ENCODE measurements around the gene STARD8.

The STARD8 gene

DNA sequence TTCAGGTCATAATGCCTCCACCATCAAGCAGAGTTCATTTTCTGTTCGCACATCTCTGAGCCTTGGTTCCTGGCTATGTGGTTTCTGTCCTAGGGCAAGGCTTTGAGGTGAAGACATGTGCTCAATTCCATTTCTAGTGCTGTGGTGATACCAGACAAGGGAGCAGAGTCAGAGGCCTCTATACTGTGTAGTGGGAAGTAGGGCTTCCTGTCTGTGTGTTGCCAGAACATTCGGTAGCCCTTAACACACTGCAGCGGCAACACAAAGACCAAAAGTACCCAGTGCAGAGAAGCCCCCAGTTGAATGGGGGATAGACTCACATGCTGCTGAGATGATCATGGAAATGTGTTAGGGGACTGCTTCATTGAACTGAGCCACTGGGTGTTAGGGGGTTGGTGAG, 56.4 kb downstream of the STARD8 start:
- no peak for ATAC-seq (replicated peaks)
- Mint-ChIP-seq H3K27me3 (peaks cover 6 to 18% of the 10 kb centered on the region in 2 donors), H3K4me3 (no peak overlapping the region), H3K4me1 (no peaks in the 10 kb centered on the region), H3K9me3 (no peaks in the 10 kb centered on the region), H3K27ac (no peak overlapping the region), H3K36me3 (no peaks in the 10 kb centered on the region)
- no peak for DNase-seq

DNA sequence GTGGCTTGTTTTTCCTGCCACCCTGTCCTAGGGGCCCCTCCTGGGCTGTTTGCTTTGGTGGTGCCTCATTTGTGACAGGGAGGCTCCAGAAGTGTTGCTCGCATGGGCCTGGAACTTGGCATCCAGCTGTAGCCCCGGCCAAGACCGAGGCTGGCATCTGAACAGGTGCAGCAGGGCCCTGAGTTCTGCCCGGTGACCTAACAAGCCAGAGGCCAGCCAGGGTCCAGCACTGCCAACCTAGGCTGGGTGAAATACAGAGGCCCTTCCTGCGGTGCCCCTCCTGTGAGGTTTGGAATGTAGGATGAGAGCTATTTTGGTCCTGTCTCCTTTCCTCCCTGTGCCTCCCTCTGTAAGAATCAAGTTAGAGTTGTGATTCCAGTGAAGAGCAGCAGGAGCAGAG, 58.5 kb downstream of the STARD8 start:
- Mint-ChIP-seq H3K27me3 (peaks cover 6 to 13% of the 10 kb centered on the region in 2 donors), H3K4me1 (no peaks in the 10 kb centered on the region), H3K4me3 (no peak overlapping the region), H3K27ac (no peak overlapping the region), H3K36me3 (no peaks in the 10 kb centered on the region), H3K9me3 (no peaks in the 10 kb centered on the region)
- DNase-seq: no peak
- no peak for ATAC-seq (replicated peaks)

DNA sequence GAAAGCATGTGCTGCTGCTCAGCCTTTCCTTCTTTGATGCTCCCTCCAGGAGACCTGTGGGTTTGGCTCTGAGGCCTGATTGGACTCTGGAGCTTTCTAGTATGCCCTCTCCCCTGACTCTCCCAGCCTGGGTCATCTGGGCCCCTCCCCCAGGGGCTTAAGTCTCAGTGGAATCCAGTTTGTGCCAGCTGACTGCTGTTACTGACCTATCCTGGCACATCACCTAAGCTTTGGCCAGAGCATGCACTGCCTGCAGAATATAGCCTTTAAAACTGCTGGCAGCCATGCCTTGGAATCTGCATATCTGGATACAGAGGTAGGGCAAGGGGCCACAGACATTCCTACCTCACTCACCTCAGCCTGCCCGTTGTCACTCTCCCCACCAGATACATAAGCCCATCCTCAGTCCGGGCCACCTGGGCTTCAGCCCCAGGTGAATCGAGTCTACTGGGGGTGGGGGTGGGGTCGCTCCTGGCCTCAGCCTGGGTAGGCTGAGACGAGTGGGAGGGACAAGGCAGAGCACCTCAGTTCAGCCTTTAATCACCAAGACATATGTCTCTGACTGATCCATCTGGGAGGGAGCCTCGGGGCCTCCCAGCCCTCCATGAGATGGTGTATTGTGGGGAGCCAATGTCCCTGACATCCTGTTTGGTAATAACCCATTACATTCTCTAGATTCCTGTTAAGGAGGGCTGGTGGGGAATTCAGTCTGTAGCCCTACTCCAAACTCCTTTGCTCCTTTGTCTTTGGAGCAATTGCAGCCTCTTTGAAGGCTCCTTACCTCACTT, 61.2 kb downstream of the STARD8 start:
- no peaks in the 10 kb centered on the region for H3K9me3 Mint-ChIP-seq
- no peak overlapping the region for H3K4me3 Mint-ChIP-seq
- no peaks in the 10 kb centered on the region for H3K36me3 Mint-ChIP-seq
- ATAC-seq (replicated peaks) (no peak), DNase-seq (no peak)
- no peak overlapping the region for H3K27ac Mint-ChIP-seq
- H3K27me3 Mint-ChIP-seq: peaks cover 6 to 10% of the 10 kb centered on the region in 2 donors
- no peaks in the 10 kb centered on the region for H3K4me1 Mint-ChIP-seq

DNA sequence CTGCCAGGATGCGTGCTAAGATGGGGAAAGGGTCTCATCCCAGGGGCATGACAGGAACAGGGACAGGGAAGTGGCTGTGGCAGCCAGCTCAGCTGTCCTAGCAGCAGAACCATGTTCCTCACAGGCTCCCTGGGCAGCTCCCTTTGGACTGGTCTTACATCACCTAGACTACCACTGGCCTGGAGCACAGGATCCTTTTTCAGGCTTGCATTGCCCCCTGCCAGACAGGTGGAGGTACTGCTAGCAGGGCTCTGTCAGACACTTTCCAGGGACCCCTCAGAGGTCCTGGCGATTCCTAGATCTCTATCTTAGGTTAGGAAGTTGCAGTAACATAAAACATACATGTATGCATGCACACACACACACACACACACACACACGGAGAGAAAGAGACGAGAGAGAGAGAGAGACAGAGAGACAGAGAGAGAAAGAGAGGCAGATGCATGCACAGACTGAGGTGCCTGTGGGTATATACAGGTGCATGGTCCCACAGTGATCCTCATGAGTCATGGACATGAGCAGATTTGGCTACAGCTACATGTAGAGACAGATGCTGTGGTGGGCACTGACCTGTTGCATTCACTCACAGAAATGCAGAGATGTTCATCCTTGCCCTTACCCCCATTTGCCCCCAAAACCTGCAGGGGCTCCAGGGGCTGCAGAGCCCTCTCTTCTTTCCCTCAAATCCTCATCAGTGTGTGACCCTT, 63.6 kb downstream of the STARD8 start:
- H3K27ac Mint-ChIP-seq: no peak overlapping the region
- no peaks in the 10 kb centered on the region for H3K4me1 Mint-ChIP-seq
- H3K36me3 Mint-ChIP-seq: no peaks in the 10 kb centered on the region
- no peak overlapping the region for H3K4me3 Mint-ChIP-seq
- ATAC-seq (replicated peaks) (peak; percentile 66 to 77), DNase-seq (no peak)
- no peaks in the 10 kb centered on the region for H3K9me3 Mint-ChIP-seq
- peaks cover 0 to 3% of the 10 kb centered on the region in 2 donors for H3K27me3 Mint-ChIP-seq

DNA sequence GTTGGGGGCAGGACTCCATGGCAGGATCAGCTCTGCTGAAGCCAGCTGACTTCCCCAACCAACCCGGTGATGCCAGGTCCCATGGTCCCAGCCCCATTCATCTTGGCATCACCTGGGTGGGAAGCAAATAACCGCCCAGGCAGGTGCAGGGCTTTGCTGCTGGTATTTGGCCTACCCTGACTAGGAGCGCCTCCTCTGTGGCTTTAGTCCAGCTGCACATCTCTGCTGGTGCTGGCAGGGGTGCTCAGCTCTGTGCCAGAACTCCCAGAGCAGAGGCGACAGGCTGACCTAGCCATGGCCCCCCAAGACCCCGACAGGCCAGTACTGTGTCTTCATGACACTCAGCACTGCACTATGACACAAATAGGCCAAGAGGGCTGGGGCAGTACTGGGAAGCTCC, 64.4 kb downstream of the STARD8 start:
- Mint-ChIP-seq H3K27me3 (peaks cover 0 to 3% of the 10 kb centered on the region in 2 donors), H3K27ac (no peak overlapping the region), H3K4me1 (no peaks in the 10 kb centered on the region), H3K4me3 (no peak overlapping the region), H3K9me3 (no peaks in the 10 kb centered on the region), H3K36me3 (no peaks in the 10 kb centered on the region)
- no peak for ATAC-seq (replicated peaks)
- no peak for DNase-seq

DNA sequence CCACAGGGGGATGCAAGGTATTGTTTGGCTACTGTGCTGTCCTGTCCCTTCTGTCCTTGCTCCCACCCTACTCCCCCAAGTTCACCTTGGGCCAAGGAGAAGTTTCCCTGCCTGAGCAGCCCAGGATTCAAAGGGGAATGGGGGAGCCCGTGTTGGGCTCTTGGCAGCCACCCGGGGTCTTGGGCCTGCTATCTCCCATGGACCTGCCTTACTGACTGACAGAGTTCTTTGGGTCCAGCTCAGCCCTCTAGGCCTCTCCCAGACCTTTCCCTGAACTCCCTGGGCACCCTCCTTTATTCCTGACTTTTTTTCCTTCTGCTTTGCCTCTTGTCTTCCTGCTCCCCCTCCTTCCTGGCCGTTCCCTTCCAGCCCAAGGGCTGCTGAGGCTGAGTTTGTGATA, 67.4 kb downstream of the STARD8 start:
- H3K9me3 Mint-ChIP-seq: no peaks in the 10 kb centered on the region
- ATAC-seq (replicated peaks) (no peak), DNase-seq (no peak)
- H3K4me3 Mint-ChIP-seq: no peak overlapping the region
- H3K4me1 Mint-ChIP-seq: no peaks in the 10 kb centered on the region
- no peaks in the 10 kb centered on the region for H3K36me3 Mint-ChIP-seq
- peaks cover 0 to 3% of the 10 kb centered on the region in 2 donors for H3K27me3 Mint-ChIP-seq
- no peak overlapping the region for H3K27ac Mint-ChIP-seq

DNA sequence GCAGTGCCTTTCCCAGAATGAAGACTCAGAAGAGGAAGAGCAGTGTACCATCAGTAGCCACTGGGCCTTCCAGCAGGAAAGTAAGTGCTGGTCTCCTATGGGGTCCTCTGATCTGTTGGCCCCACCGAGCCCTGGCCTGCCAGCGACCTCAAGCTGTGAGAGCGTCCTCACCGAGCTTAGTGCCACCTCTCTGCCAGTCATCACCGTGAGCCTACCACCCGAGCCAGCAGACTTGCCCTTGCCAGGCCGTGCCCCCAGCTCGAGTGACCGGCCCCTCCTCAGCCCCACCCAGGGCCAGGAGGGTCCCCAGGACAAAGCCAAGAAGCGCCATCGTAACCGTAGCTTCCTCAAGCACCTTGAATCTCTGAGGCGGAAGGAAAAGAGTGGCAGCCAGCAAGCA, 69.7 kb downstream of the STARD8 start:
- H3K36me3 Mint-ChIP-seq: no peaks in the 10 kb centered on the region
- no peaks in the 10 kb centered on the region for H3K9me3 Mint-ChIP-seq
- DNase-seq: no peak
- no peak overlapping the region for H3K4me3 Mint-ChIP-seq
- no peak overlapping the region for H3K27ac Mint-ChIP-seq
- no peaks in the 10 kb centered on the region for H3K4me1 Mint-ChIP-seq
- no peak for ATAC-seq (replicated peaks)
- peaks cover 0 to 5% of the 10 kb centered on the region in 2 donors for H3K27me3 Mint-ChIP-seq

DNA sequence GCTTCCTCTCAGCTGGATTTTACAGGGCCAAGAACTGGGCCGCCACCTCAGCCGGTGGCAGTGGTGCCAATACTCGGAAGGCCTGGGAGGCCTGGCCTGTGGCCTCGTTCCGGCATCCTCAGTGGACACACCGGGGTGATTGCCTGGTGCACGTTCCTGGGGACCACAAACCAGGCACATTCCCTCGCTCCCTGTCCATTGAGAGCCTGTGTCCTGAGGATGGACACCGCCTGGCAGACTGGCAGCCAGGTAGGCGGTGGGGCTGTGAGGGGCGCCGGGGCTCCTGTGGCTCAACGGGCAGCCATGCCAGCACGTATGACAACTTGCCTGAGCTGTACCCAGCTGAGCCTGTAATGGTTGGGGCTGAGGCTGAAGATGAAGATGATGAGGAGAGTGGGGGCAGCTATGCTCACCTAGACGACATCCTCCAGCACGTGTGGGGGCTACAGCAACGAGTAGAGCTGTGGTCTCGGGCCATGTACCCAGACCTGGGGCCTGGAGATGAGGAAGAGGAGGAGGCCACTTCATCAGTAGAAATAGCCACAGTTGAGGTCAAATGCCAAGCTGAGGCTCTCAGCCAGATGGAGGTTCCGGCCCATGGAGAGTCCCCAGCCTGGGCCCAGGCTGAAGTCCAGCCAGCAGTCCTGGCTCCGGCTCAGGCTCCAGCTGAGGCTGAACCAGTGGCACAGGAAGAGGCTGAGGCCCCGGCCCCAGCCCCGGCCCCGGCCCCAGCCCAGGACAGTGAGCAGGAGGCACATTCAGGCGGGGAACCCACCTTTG, 70.4 kb downstream of the STARD8 start:
- Mint-ChIP-seq H3K36me3 (no peaks in the 10 kb centered on the region), H3K27ac (no peak overlapping the region), H3K4me3 (no peak overlapping the region), H3K4me1 (no peaks in the 10 kb centered on the region), H3K27me3 (peaks cover 0 to 7% of the 10 kb centered on the region in 2 donors), H3K9me3 (no peaks in the 10 kb centered on the region)
- ATAC-seq (replicated peaks): no peak
- DNase-seq: no peak

DNA sequence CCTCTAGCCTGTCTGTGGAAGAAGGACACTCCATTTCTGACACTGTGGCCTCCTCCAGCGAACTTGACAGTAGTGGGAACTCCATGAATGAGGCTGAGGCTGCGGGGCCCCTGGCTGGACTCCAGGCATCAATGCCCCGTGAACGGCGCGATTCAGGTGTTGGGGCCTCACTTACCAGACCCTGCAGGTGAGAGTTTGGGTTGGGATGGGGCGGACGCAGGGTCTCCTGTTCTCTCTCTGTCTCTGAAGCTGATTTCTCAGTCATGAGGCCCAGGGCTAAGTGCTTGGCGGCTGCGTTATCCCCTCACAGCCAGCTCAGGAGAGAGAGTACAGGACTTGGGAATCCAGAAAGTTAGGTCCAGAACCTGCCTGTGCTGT, 71.0 kb downstream of the STARD8 start:
- Mint-ChIP-seq H3K36me3 (no peaks in the 10 kb centered on the region), H3K4me1 (no peaks in the 10 kb centered on the region), H3K27me3 (peaks cover 0 to 7% of the 10 kb centered on the region in 2 donors), H3K27ac (no peak overlapping the region), H3K9me3 (no peaks in the 10 kb centered on the region), H3K4me3 (no peak overlapping the region)
- ATAC-seq (replicated peaks) (no peak), DNase-seq (no peak)

DNA sequence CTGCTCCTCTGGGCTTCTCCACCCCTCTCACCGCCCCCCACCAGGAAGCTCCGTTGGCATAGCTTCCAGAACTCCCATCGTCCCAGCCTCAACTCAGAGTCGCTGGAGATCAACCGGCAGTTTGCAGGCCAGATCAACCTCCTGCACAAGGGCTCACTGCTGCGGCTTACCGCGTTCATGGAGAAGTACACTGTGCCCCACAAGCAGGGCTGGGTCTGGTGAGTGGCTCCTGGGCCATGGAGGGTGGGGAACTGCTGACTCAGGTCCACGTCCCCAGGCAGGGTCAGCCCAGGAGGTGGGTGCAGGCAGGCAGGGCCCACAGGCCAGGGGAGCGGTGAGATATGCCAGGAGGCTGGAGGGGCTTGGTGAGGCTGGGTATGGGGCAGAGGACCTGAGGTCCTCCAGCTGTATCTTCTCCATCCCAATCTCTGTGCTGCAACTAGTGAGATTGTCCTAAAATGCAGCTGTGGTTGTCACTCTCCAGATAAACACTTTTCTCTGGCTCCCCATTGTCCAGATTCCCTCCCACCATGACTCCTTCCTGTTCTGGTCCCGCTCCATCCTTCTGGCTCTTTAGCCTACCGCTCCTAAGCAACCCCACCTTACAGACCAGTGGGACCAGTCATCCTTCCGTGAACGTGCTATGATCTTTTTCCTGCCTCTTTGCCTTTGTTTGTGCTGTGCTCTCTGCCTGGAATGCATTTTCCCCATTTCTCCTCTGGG, 71.9 kb downstream of the STARD8 start:
- peaks cover 0 to 4% of the 10 kb centered on the region in 2 donors for H3K27me3 Mint-ChIP-seq
- no peaks in the 10 kb centered on the region for H3K36me3 Mint-ChIP-seq
- H3K4me1 Mint-ChIP-seq: no peaks in the 10 kb centered on the region
- H3K9me3 Mint-ChIP-seq: no peaks in the 10 kb centered on the region
- ATAC-seq (replicated peaks) (no peak), DNase-seq (no peak)
- no peak overlapping the region for H3K27ac Mint-ChIP-seq
- H3K4me3 Mint-ChIP-seq: no peak overlapping the region

DNA sequence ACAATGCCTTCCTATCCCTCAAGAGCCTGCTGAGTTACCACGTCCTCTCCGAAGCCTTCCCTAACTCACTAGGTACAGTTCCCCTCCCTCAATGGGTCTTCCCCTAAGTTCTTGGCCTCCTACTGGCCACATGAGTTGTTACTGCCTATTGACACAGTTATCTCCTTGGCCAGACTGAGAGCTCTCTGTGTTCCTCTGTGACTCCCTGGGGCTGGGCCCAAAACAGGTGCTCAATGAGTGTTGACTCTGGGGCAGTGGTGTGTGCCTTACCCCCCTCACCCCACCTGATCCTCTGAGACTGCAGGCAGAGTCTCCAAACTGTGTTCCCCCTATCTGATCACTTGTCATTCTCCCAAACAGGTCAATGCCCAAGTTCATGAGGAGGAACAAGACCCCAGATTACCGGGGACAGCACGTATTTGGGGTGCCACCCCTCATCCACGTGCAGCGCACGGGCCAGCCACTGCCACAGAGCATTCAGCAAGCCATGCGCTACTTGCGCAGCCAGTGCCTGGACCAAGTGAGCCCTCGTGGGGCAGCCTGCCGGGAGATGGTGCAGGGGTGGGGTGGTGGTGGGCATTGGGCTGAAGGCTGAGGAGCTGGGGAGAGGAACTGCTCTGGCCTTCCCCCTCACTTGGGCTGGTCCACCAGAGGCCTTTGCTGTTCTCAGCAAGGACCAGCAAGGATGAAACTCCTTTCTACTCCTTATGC, 72.6 kb downstream of the STARD8 start:
- DNase-seq (no peak), ATAC-seq (replicated peaks) (peak; percentile 33 to 53)
- Mint-ChIP-seq H3K4me3 (no peak overlapping the region), H3K27ac (no peak overlapping the region), H3K27me3 (peaks cover 0 to 4% of the 10 kb centered on the region in 2 donors), H3K4me1 (no peaks in the 10 kb centered on the region), H3K36me3 (no peaks in the 10 kb centered on the region), H3K9me3 (no peaks in the 10 kb centered on the region)

DNA sequence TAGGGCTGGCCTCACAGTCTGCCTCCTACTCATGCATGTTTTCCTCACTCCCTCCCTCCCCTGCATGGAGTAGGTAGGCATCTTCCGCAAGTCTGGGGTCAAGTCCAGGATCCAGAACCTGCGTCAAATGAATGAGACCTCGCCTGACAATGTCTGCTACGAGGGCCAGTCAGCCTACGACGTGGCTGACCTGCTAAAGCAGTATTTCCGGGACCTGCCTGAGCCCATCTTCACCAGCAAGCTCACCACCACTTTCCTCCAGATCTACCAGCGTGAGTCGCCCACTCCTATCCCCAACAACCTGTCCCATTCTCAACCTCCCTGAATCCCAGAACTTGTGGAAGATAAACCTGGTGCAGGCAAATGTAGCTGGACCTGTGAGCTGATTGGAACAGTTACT, 73.4 kb downstream of the STARD8 start:
- Mint-ChIP-seq H3K27ac (no peak overlapping the region), H3K9me3 (no peaks in the 10 kb centered on the region), H3K27me3 (peaks cover 0 to 4% of the 10 kb centered on the region in 2 donors), H3K4me3 (no peak overlapping the region), H3K4me1 (no peaks in the 10 kb centered on the region), H3K36me3 (no peaks in the 10 kb centered on the region)
- no peak for ATAC-seq (replicated peaks)
- no peak for DNase-seq

DNA sequence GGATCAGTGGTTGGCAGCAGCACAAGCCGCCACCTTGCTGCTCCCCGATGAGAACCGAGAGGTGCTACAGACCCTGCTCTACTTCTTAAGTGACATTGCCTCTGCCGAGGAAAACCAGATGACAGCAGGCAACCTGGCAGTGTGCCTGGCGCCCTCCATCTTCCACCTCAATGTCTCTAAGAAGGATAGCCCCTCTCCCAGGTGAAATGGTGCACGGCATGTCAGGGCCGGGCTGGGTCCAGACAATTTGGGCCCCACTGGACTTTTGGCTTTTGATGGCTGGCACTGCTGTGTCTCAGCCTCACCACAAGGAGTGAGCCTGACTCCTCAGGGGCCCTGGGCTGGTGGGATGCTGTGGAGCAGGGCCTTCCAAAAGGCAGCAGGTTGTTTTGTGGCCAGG, 74.1 kb downstream of the STARD8 start:
- Mint-ChIP-seq H3K9me3 (no peaks in the 10 kb centered on the region), H3K27me3 (peaks cover 0 to 4% of the 10 kb centered on the region in 2 donors), H3K27ac (no peak overlapping the region), H3K4me1 (no peaks in the 10 kb centered on the region), H3K4me3 (no peak overlapping the region), H3K36me3 (no peaks in the 10 kb centered on the region)
- ATAC-seq (replicated peaks): no peak
- no peak for DNase-seq
